Type B pancreatic cell (in vitro differentiated cells): Measurements from ENCODE around the gene HSPB2. TPM values are rescaled to one million over a fixed set of nuclear protein-coding genes. Genes with fewer than 3 reads are reported as not detected.
"Not testable (repeated sequence)": the region's sequence is repeated elsewhere in the genome, so short reads cannot be mapped to it uniquely, and the experiment has no call there.

Experiments
- DNase-seq: peaks from one replicate; pipeline ENCODE4 v3.0.0; 2021; ENCODE audit warnings: mixed read lengths; ENCODE audit not compliant: unreplicated experiment; ENCODE audit errors: extremely low spot score
- H3K27ac Mint-ChIP-seq: 2 replicates; pipeline ENCODE4 v1.8.0; 2021; ENCODE audit warnings: mild to moderate bottlenecking, mixed read lengths
- H3K27me3 Mint-ChIP-seq: 2 replicates; pipeline ENCODE4 v1.8.0; 2021; ENCODE audit warnings: mixed read lengths
- H3K36me3 Mint-ChIP-seq: 2 replicates; pipeline ENCODE4 v1.8.0; 2021; ENCODE audit warnings: mixed read lengths
- H3K4me1 Mint-ChIP-seq: one replicate; pipeline ENCODE4 v1.8.0; 2021; ENCODE audit warnings: mixed read lengths; ENCODE audit not compliant: unreplicated experiment
- H3K4me3 Mint-ChIP-seq: 2 replicates; pipeline ENCODE4 v1.8.0; 2021; ENCODE audit warnings: mild to moderate bottlenecking, mixed read lengths
- H3K9me3 Mint-ChIP-seq: 2 replicates; pipeline ENCODE4 v1.8.0; 2021; ENCODE audit warnings: mixed read lengths
- CTCF ChIP-seq: fragments of 200-600 bp; sonication (generic); conservative IDR thresholded peaks from 2 replicates; pipeline ENCODE4 v1.5.0; 2021; ENCODE audit warnings: antibody characterized with exemption, mild to moderate bottlenecking
- total RNA-seq: library from RNA; stranded (reverse); gene quantifications from 2 replicates; pipeline ENCODE4 v1.2.1, GENCODE V29; 2021; ENCODE audit warnings: low replicate concordance

HSPB2 gene
- total RNA-seq, 1 donor from 2014 or later: not detected

GRCh38 chr11:111930472-111930871, 17.9 kb downstream of the HSPB2 start:
- DNase-seq: no peak
- Mint-ChIP-seq H3K4me1 (peaks cover 29% of the 10 kb centered on the region), H3K9me3 (no peaks in the 10 kb centered on the region), H3K4me3 (no peak overlapping the region), H3K36me3 (no peaks in the 10 kb centered on the region), H3K27ac (no peak overlapping the region), H3K27me3 (no peaks in the 10 kb centered on the region)
- TF ChIP-seq CTCF: no peak

GRCh38 chr11:111932611-111932950, 20.0 kb downstream of the HSPB2 start:
- no peak overlapping the region for H3K27ac Mint-ChIP-seq
- no peaks in the 10 kb centered on the region for H3K27me3 Mint-ChIP-seq
- no peaks in the 10 kb centered on the region for H3K36me3 Mint-ChIP-seq
- H3K4me3 Mint-ChIP-seq: no peak overlapping the region
- DNase-seq: no peak
- H3K4me1 Mint-ChIP-seq: peaks cover 27% of the 10 kb centered on the region
- TF ChIP-seq CTCF: no peak
- H3K9me3 Mint-ChIP-seq: no peaks in the 10 kb centered on the region

GRCh38 chr11:111933176-111933575, 20.6 kb downstream of the HSPB2 start:
- not testable (repeated sequence) for H3K27ac Mint-ChIP-seq, H3K4me3 Mint-ChIP-seq, H3K9me3 Mint-ChIP-seq, H3K27me3 Mint-ChIP-seq, H3K36me3 Mint-ChIP-seq
- DNase-seq: peak; percentile 15
- peaks cover 33% of the 10 kb centered on the region for H3K4me1 Mint-ChIP-seq

GRCh38 chr11:111933872-111934271, 21.3 kb downstream of the HSPB2 start:
- no peak overlapping the region for H3K4me3 Mint-ChIP-seq
- H3K4me1 Mint-ChIP-seq: peaks cover 40% of the 10 kb centered on the region
- H3K36me3 Mint-ChIP-seq: no peaks in the 10 kb centered on the region
- no peak for DNase-seq
- no peaks in the 10 kb centered on the region for H3K9me3 Mint-ChIP-seq
- no peak overlapping the region for H3K27ac Mint-ChIP-seq
- no peaks in the 10 kb centered on the region for H3K27me3 Mint-ChIP-seq
- no peak for TF ChIP-seq CTCF

- no peak overlapping the region for H3K27ac Mint-ChIP-seq
- H3K27me3 Mint-ChIP-seq: no peaks in the 10 kb centered on the region
- H3K4me3 Mint-ChIP-seq: no peak overlapping the region
- no peaks in the 10 kb centered on the region for H3K36me3 Mint-ChIP-seq
- TF ChIP-seq CTCF: no peak
- peaks cover 42% of the 10 kb centered on the region for H3K4me1 Mint-ChIP-seq
- DNase-seq: peak; percentile 15
- no peaks in the 10 kb centered on the region for H3K9me3 Mint-ChIP-seq
Measured at GRCh38 chr11:111934306-111934705, 21.8 kb downstream of the HSPB2 start.

- no peak for TF ChIP-seq CTCF
- no peaks in the 10 kb centered on the region for H3K36me3 Mint-ChIP-seq
- no peaks in the 10 kb centered on the region for H3K9me3 Mint-ChIP-seq
- peaks cover 42% of the 10 kb centered on the region for H3K4me1 Mint-ChIP-seq
- H3K4me3 Mint-ChIP-seq: peak overlapping the region; percentile 88
- H3K27me3 Mint-ChIP-seq: peaks cover 3% of the 10 kb centered on the region
- peak; percentile 27 for DNase-seq
- H3K27ac Mint-ChIP-seq: peak overlapping the region; percentile 7
Measured at GRCh38 chr11:111935317-111936039, 22.9 kb downstream of the HSPB2 start.
